ENCODE data around the gene SPINK4. TPM values are rescaled to one million over a fixed set of nuclear protein-coding genes. Genes with fewer than 3 reads are reported as not detected.

The SPINK4 gene
- total RNA-seq, 1 donor from 2014 or later, result not detected

GRCh38 chr9:33228606-33229005, 11.4 kb upstream of the SPINK4 start:
- DNase-seq (ENCODE audit: low spot score), result no peak
- no peak overlapping the region for H3K27ac ChIP-seq
- Mint-ChIP-seq H3K27me3 (ENCODE audit: insufficient read depth, low read depth) (peaks cover 12% of the 10 kb centered on the region), H3K27ac (no peak overlapping the region), H3K9me3 (no peaks in the 10 kb centered on the region), H3K4me1 (no peaks in the 10 kb centered on the region), H3K36me3 (no peaks in the 10 kb centered on the region), H3K4me3 (no peak overlapping the region)
- H3F3A ChIP-seq (ENCODE audit: low read depth), result no peaks in the 10 kb centered on the region
- no peak overlapping the region for H3K9ac ChIP-seq
- H2AFZ ChIP-seq (replicated peaks), result no peak overlapping the region
- H4K20me1 ChIP-seq (ENCODE audit: low read depth), result no peaks in the 10 kb centered on the region
- no peak overlapping the region for H3K4me3 ChIP-seq
- H3K79me2 ChIP-seq (ENCODE audit: low read depth), result no peaks in the 10 kb centered on the region
- H3K9me3 ChIP-seq (ENCODE audit: low read depth), result no peaks in the 10 kb centered on the region
- no peaks in the 10 kb centered on the region for H3K36me3 ChIP-seq
- TF ChIP-seq EZH2phosphoT487 (IDR thresholded peaks at IDR 0.05) (no peak), EZH2 (IDR thresholded peaks at IDR 0.05) (no peak), CTCF (IDR thresholded peaks at IDR 0.05) (no peak)
- no peaks in the 10 kb centered on the region for H3K4me1 ChIP-seq
- H3K4me2 ChIP-seq, result no peak overlapping the region
- H3K27me3 ChIP-seq, result peaks cover 5% of the 10 kb centered on the region

GRCh38 chr9:33229359-33230114, 10.4 kb upstream of the SPINK4 start:
- Mint-ChIP-seq H3K27me3 (ENCODE audit: insufficient read depth, low read depth) (peaks cover 12% of the 10 kb centered on the region), H3K9me3 (no peaks in the 10 kb centered on the region), H3K36me3 (no peaks in the 10 kb centered on the region), H3K4me3 (no peak overlapping the region), H3K4me1 (no peaks in the 10 kb centered on the region), H3K27ac (no peak overlapping the region)
- Histone ChIP-seq H3K4me3 (no peak overlapping the region), H3K9me3 (ENCODE audit: low read depth) (no peaks in the 10 kb centered on the region), H4K20me1 (ENCODE audit: low read depth) (no peaks in the 10 kb centered on the region), H2AFZ (replicated peaks) (no peak overlapping the region), H3K79me2 (ENCODE audit: low read depth) (no peaks in the 10 kb centered on the region), H3K4me1 (no peaks in the 10 kb centered on the region), H3K36me3 (no peaks in the 10 kb centered on the region), H3K27me3 (peaks cover 5% of the 10 kb centered on the region), H3F3A (ENCODE audit: low read depth) (no peaks in the 10 kb centered on the region), H3K9ac (no peak overlapping the region), H3K27ac (no peak overlapping the region), H3K4me2 (no peak overlapping the region)
- DNase-seq (ENCODE audit: low spot score), result no peak
- no peak for TF ChIP-seq EZH2 (IDR thresholded peaks at IDR 0.05)

GRCh38 chr9:33230756-33231622, 9.0 kb upstream of the SPINK4 start:
- Histone ChIP-seq H3K79me2 (ENCODE audit: low read depth) (no peaks in the 10 kb centered on the region), H3K4me1 (no peaks in the 10 kb centered on the region), H4K20me1 (ENCODE audit: low read depth) (no peaks in the 10 kb centered on the region), H3K9ac (no peak overlapping the region), H3K4me2 (no peak overlapping the region), H2AFZ (replicated peaks) (no peak overlapping the region), H3K4me3 (no peak overlapping the region), H3K27me3 (peaks cover 12% of the 10 kb centered on the region), H3K27ac (no peak overlapping the region), H3K9me3 (ENCODE audit: low read depth) (no peaks in the 10 kb centered on the region), H3K36me3 (no peaks in the 10 kb centered on the region), H3F3A (ENCODE audit: low read depth) (no peaks in the 10 kb centered on the region)
- Mint-ChIP-seq H3K9me3 (no peaks in the 10 kb centered on the region), H3K27ac (no peak overlapping the region), H3K4me3 (no peak overlapping the region), H3K36me3 (no peaks in the 10 kb centered on the region), H3K4me1 (no peaks in the 10 kb centered on the region), H3K27me3 (ENCODE audit: insufficient read depth, low read depth) (peaks cover 14% of the 10 kb centered on the region)
- TF ChIP-seq EZH2phosphoT487 (IDR thresholded peaks at IDR 0.05) (no peak), CTCF (IDR thresholded peaks at IDR 0.05) (no peak)
- no peak for DNase-seq (ENCODE audit: low spot score)

GRCh38 chr9:33231623-33231942, 8.4 kb upstream of the SPINK4 start:
- Mint-ChIP-seq H3K36me3 (no peaks in the 10 kb centered on the region), H3K4me3 (no peak overlapping the region), H3K9me3 (no peaks in the 10 kb centered on the region), H3K27me3 (ENCODE audit: insufficient read depth, low read depth) (peaks cover 14% of the 10 kb centered on the region), H3K27ac (no peak overlapping the region), H3K4me1 (no peaks in the 10 kb centered on the region)
- Histone ChIP-seq H3F3A (ENCODE audit: low read depth) (no peaks in the 10 kb centered on the region), H3K9me3 (ENCODE audit: low read depth) (no peaks in the 10 kb centered on the region), H3K4me2 (no peak overlapping the region), H3K27ac (no peak overlapping the region), H3K4me3 (no peak overlapping the region), H3K79me2 (ENCODE audit: low read depth) (no peaks in the 10 kb centered on the region), H3K36me3 (no peaks in the 10 kb centered on the region), H3K27me3 (peaks cover 17% of the 10 kb centered on the region), H3K9ac (no peak overlapping the region), H2AFZ (replicated peaks) (no peak overlapping the region), H3K4me1 (no peaks in the 10 kb centered on the region), H4K20me1 (ENCODE audit: low read depth) (no peaks in the 10 kb centered on the region)
- DNase-seq (ENCODE audit: low spot score), result no peak
- TF ChIP-seq EZH2phosphoT487 (IDR thresholded peaks at IDR 0.05) (no peak), EZH2 (IDR thresholded peaks at IDR 0.05) (no peak), CTCF (IDR thresholded peaks at IDR 0.05) (no peak)
